Measurements from ENCODE around the gene ZDHHC4. TPM values are rescaled to one million over a fixed set of nuclear protein-coding genes. Genes with fewer than 3 reads are reported as not detected.

Gene ZDHHC4
- total and polyA plus RNA-seq, 2 of the 8 experiments (the other 6 are each of a cell fraction or from before 2014, with no cell fraction given) = 50.2 to 171 TPM

- H3K4me2 ChIP-seq (ENCODE audit: insufficient read depth in 1 of 2, low read depth in 2 of 2, low read length in 2 of 2) = no peak overlapping the region
- H2AK5ac ChIP-seq (ENCODE audit: low read depth, low read length) = no peak overlapping the region
- H3K9ac ChIP-seq (replicated peaks in 1 of 4; ENCODE audit: extremely low read depth in 1 of 4, low read depth in 3 of 4, low read length in 3 of 4) = no peak overlapping the region
- H3K4ac ChIP-seq (replicated peaks; ENCODE audit: insufficient read length, low read depth, low read length) = no peak overlapping the region
- TF ChIP-seq, protein P1, sequence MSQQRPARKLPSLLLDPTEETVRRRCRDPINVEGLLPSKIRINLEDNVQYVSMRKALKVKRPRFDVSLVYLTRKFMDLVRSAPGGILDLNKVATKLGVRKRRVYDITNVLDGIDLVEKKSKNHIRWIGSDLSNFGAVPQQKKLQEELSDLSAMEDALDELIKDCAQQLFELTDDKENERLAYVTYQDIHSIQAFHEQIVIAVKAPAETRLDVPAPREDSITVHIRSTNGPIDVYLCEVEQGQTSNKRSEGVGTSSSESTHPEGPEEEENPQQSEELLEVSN (IDR thresholded peaks at IDR 0.05) = no peak
- TF ChIP-seq GTF2F1 (IDR thresholded peaks at IDR 0.05; ENCODE audit: borderline replicate concordance, low read depth, low read length) = no peak
- TF ChIP-seq RAD21 (IDR thresholded peaks at IDR 0.05 in 1 of 2, conservative IDR thresholded peaks at IDR 0.05 in 1 of 2; ENCODE audit: low read depth in 2 of 2, low read length in 2 of 2) = no peak
- no peak for TF ChIP-seq TEAD4 (IDR thresholded peaks at IDR 0.05; ENCODE audit: low read depth, low read length)
- POLR2A ChIA-PET (ENCODE audit: partially characterized antibody) = interaction anchor here (0.9 kb wide), 1 partner anchor 13 kb away, joined by 3 read pairs; no protein-coding TSS in a partner anchor
- FAIRE-seq (no peak), DNase-seq (ENCODE audit: low read depth in 1 of 2, low spot score in 2 of 2) (no peak)
- H3K4me3 ChIP-seq (ENCODE audit: extremely low read depth in 1 of 4, insufficient read depth in 2 of 4, low read depth in 3 of 4, low read length in 4 of 4) = no peak overlapping the region
- H4K20me1 ChIP-seq (replicated peaks in 1 of 2; ENCODE audit: control insufficient read depth in 1 of 2, insufficient read depth in 2 of 2, low read length in 2 of 2) = no peaks in the 10 kb centered on the region
- H2BK15ac ChIP-seq (ENCODE audit: low read length) = no peak overlapping the region
- H2BK120ac ChIP-seq (replicated peaks; ENCODE audit: low read depth, low read length) = no peak overlapping the region
- H3K27me3 ChIP-seq (replicated peaks in 1 of 4; ENCODE audit: control insufficient read depth in 3 of 4, extremely low read depth in 1 of 4, insufficient read depth in 3 of 4, low read length in 3 of 4) = peaks cover 0 to 3% (median 0%) of the 10 kb centered on the region in 4 experiments; a peak in 2 of 7 replicates
- no peak overlapping the region for H3K23ac ChIP-seq (ENCODE audit: insufficient read length)
- H3K56ac ChIP-seq (replicated peaks; ENCODE audit: insufficient read length, low read depth, low read length) = no peak overlapping the region
- H3K27ac ChIP-seq (ENCODE audit: low read depth, low read length) = no peak overlapping the region
- H2AFZ ChIP-seq (ENCODE audit: low read length) = no peak overlapping the region
- no peak overlapping the region for H3K18ac ChIP-seq (ENCODE audit: extremely low read depth, low read length)
- H4K91ac ChIP-seq (replicated peaks; ENCODE audit: insufficient read length, low read length) = no peak overlapping the region
- H3K9me3 ChIP-seq (ENCODE audit: insufficient read depth in 2 of 2, low read depth in 1 of 2, low read length in 1 of 2) = no peaks in the 10 kb centered on the region
- no peaks in the 10 kb centered on the region for H3K79me1 ChIP-seq (ENCODE audit: low read depth, low read length)
- no peaks in the 10 kb centered on the region for H3K23me2 ChIP-seq (ENCODE audit: low read depth, low read length)
- no peak overlapping the region for H3K14ac ChIP-seq (ENCODE audit: insufficient read length)
- H4K8ac ChIP-seq (ENCODE audit: extremely low read depth, insufficient read depth, low read length) = no peak overlapping the region
- no peaks in the 10 kb centered on the region for H3K4me1 ChIP-seq (replicated peaks in 1 of 4; ENCODE audit: control insufficient read depth in 3 of 4, insufficient read depth in 4 of 4, low read length in 3 of 4)
- H2BK12ac ChIP-seq (ENCODE audit: low read depth, low read length) = 0 out of 2 replicates have a peak overlapping the region, but pooled peaks have one; percentile 3
- no peaks in the 10 kb centered on the region for H3K36me3 ChIP-seq (ENCODE audit: control insufficient read depth in 2 of 4, insufficient read depth in 4 of 4, low read length in 3 of 4)
- CTCF ChIA-PET (ENCODE audit: partially characterized antibody) = interaction anchor here (1.4 to 4.4 kb wide), 5 partner anchors 9 to 46 kb away, joined by 4 to 15 read pairs (median 5); no protein-coding TSS in a partner anchor
- no peaks in the 10 kb centered on the region for H3K79me2 ChIP-seq (ENCODE audit: control insufficient read depth in 1 of 2, insufficient read depth in 2 of 2, low read length in 2 of 2)
- no peak overlapping the region for H2BK5ac ChIP-seq (ENCODE audit: low read depth, low read length)
- no peak overlapping the region for H2BK20ac ChIP-seq (ENCODE audit: low read length)
- no peak overlapping the region for H4K5ac ChIP-seq (ENCODE audit: insufficient read length, low read depth, low read length)
- WGBS, 2 experiments (ENCODE audit: extremely low coverage in 1 of 2, insufficient coverage in 1 of 2, insufficient read length in 1 of 2, insufficient replicate concordance in 2 of 2, low coverage in 1 of 2, low lambda C conversion rate in 2 of 2, missing lambda C conversion rate in 1 of 2) = 92% methylated on average over 22 of the region's 22 CpGs; no CpG with 5 or more reads in 1 of the 2 experiments
These were observed 31.7 kb upstream of the ZDHHC4 start for GRCh38 chr7:6545398-6546126.

Measured in H1 (cell line).